Psoas muscle (tissue), 8 donors: ENCODE measurements around the gene GPS1. TPM values are rescaled to one million over a fixed set of nuclear protein-coding genes. Genes with fewer than 3 reads are reported as not detected.

Experiments used
- ATAC-seq, 4 donors: fragments of 200-7000 bp; cut with Tn5 transposase; one replicate each; pipeline ENCODE4 v1.9.1; 2020; ENCODE audit warnings: moderate library complexity in 3 of 4, mild to moderate bottlenecking in 2 of 4
- DNase-seq, 2 donors: peaks; one replicate each; pipeline ENCODE4 v3.0.0-alpha.2; 2020
- H3K27ac ChIP-seq: fragments of 200-600 bp; one replicate; pipeline ENCODE4 v1.8.0; 2022
- H3K27me3 ChIP-seq, 3 donors: fragments of 200-600 bp in 1 of 3; one replicate each; pipeline versions ENCODE4 v1.6.1 to v1.8.0; 2013 to 2022; ENCODE audit warnings: low read length in 2 of 3, mild to moderate bottlenecking in 2 of 3, moderate library complexity in 1 of 3; ENCODE audit not compliant: insufficient read depth in 3 of 3
- H3K36me3 ChIP-seq, 2 donors: fragments of 200-600 bp in 1 of 2; one replicate each; pipeline versions ENCODE4 v1.6.1 to v1.8.0; 2013 to 2022; ENCODE audit warnings: low read depth in 1 of 2, mild to moderate bottlenecking in 1 of 2, moderate library complexity in 1 of 2; ENCODE audit not compliant: insufficient read depth in 1 of 2
- H3K4me1 ChIP-seq: fragments of 200-600 bp; one replicate; pipeline ENCODE4 v1.8.0; 2022
- H3K4me3 ChIP-seq: fragments of 200-600 bp; one replicate; pipeline ENCODE4 v1.8.0; 2022; ENCODE audit warnings: mild to moderate bottlenecking
- H3K9me3 ChIP-seq: fragments of 200-600 bp; one replicate; pipeline ENCODE4 v1.8.0; 2022
- CTCF ChIP-seq: fragments of 200-600 bp; IDR thresholded peaks from one replicate; pipeline ENCODE4 v1.8.0; 2022; ENCODE audit warnings: antibody characterized with exemption
- WGBS, 3 donors: extraction: QIAGEN DNeasy Blood & Tissue Kit; methylation state at CpG; one replicate each; pipeline versions ENCODE4 v1.1.6 to v1.1.7; 2013; 5-methylcytosine and 5-hydroxymethylcytosine counted together
- intact Hi-C, 2 donors: fragments of 100-400 bp; cut with DNase I; formaldehyde crosslinking; loops; one replicate each; pipeline versions ENCODE4 v1.11.0 to v1.14.2; 2022
- polyA plus RNA-seq, 3 donors: library from polyadenylated mRNA; stranded (reverse); fragments of 200-250 nt; gene quantifications; one replicate each; pipeline ENCODE4 v1.2.3, GENCODE V29; 2013
- total RNA-seq, 4 donors: library from RNA; stranded (reverse); fragmentation: NEBNext Ultra II Directional in 2 of 4; extraction: Animal tissue kit (Norgen Biotek cat#: 25700) in 2 of 4; gene quantifications; one replicate each; pipeline versions ENCODE4 v1.2.1 to v1.2.4, GENCODE V29; 2021 to 2023
- donor health status: healthy with polysubstance abuse.
- donor health status: DM: no; HTN: no; CAD: no; lungs with moderate emphysema.
- donor health status: Bipolar disorder and iron deficiency.
- donor health status: healthy.
- donor health status: DM: yes; HTN: yes; CAD: no.
- donor health status: DM: no; HTN: no; CAD: no.
- donor health status: DM: no; HTN: no; CAD: no.
- donor health status: DM: yes; HTN: yes; CAD: no.

The GPS1 gene
- total and polyA plus RNA-seq, 7 donors = 87.1 to 114 (median 104) TPM

- Histone ChIP-seq H3K9me3 (no peaks in the 10 kb centered on the region), H3K27me3 (no peaks in the 10 kb centered on the region), H3K4me3 (no peak overlapping the region), H3K4me1 (peaks cover 11% of the 10 kb centered on the region), H3K36me3 (peaks cover 0 to 33% of the 10 kb centered on the region in 2 donors), H3K27ac (no peak overlapping the region)
- intact Hi-C loops = loop anchor here in 1 of 2 donors (2.0 kb wide), 1 partner anchor 27 kb away; no protein-coding TSS in a partner anchor
- TF ChIP-seq CTCF = no peak
- 53 to 62% (median 54%) methylated on average over 14 of the region's 14 CpGs for WGBS, 3 donors
- DNase-seq = no peak
- peak in 2 of 4 donors; percentile 14 to 22 for ATAC-seq
Measured at GRCh38 chr17:82045936-82046484, 5.7 kb upstream of the GPS1 start.

GRCh38 chr17:82046903-82047302 is 4.8 kb upstream of the GPS1 start:
- ATAC-seq (no peak), DNase-seq (no peak)
- no peaks in the 10 kb centered on the region for H3K9me3 ChIP-seq
- H3K27ac ChIP-seq = no peak overlapping the region
- H3K4me3 ChIP-seq = no peak overlapping the region
- no peaks in the 10 kb centered on the region for H3K27me3 ChIP-seq
- whole genome bisulfite sequencing, 3 donors = 84 to 87% (median 87%) methylated on average over 21 of the region's 21 CpGs
- no peak for TF ChIP-seq CTCF
- H3K4me1 ChIP-seq = peaks cover 11% of the 10 kb centered on the region
- peaks cover 0 to 33% of the 10 kb centered on the region in 2 donors for H3K36me3 ChIP-seq
- intact Hi-C loops = loop anchor here in 1 of 2 donors (2.0 kb wide), 1 partner anchor 26 kb away; no protein-coding TSS in a partner anchor

GRCh38 chr17:82047379-82047778 is 4.3 kb upstream of the GPS1 start:
- no peak for ATAC-seq
- Histone ChIP-seq H3K9me3 (no peaks in the 10 kb centered on the region), H3K36me3 (peaks cover 0 to 33% of the 10 kb centered on the region in 2 donors), H3K27me3 (no peaks in the 10 kb centered on the region), H3K4me1 (peaks cover 12% of the 10 kb centered on the region), H3K4me3 (no peak overlapping the region), H3K27ac (no peak overlapping the region)
- intact Hi-C loops = loop anchor here in 1 of 2 donors (2.0 kb wide), 1 partner anchor 25 kb away; no protein-coding TSS in a partner anchor
- DNase-seq = no peak
- TF ChIP-seq CTCF = no peak
- 87 to 91% (median 89%) methylated on average over 24 of the region's 24 CpGs for WGBS, 3 donors

GRCh38 chr17:82047914-82048570 is 3.7 kb upstream of the GPS1 start:
- WGBS, 3 donors = 82 to 92% (median 85%) methylated on average over 22 to 25 of the region's 25 CpGs
- H3K36me3 ChIP-seq = peaks cover 0 to 33% of the 10 kb centered on the region in 2 donors
- H3K27ac ChIP-seq = no peak overlapping the region
- no peak for TF ChIP-seq CTCF
- peaks cover 19% of the 10 kb centered on the region for H3K4me1 ChIP-seq
- H3K27me3 ChIP-seq = no peaks in the 10 kb centered on the region
- DNase-seq = peak in 1 of 2 donors; percentile 39
- H3K4me3 ChIP-seq = no peak overlapping the region
- intact Hi-C loops = loop anchor here in 1 of 2 donors (2.0 kb wide), 1 partner anchor 25 kb away; no protein-coding TSS in a partner anchor
- no peak for ATAC-seq
- no peaks in the 10 kb centered on the region for H3K9me3 ChIP-seq
